ENCODE measurements around the gene NOP16.

- TF ChIP-seq CTCF (IDR thresholded peaks at IDR 0.05) (no peak), POLR2A (IDR thresholded peaks at IDR 0.05) (no peak)
These were observed 45.5 kb downstream of the NOP16 start for GRCh38 chr5:176342766-176343458.

All from lower leg skin (tissue), 3 donors.